PC-3 (cell line): ENCODE data around the gene ZFP64. TPM values are rescaled to one million over a fixed set of nuclear protein-coding genes. Genes with fewer than 3 reads are reported as not detected.

ENCODE experiments used
- ATAC-seq: fragments of 200-7000 bp; cut with Tn5 transposase; 2 replicates; pipeline ENCODE4 v1.9.1; 2020; ENCODE audit warnings: mild to moderate bottlenecking, moderate library complexity
- BruUV-seq: library from RNA; stranded (reverse); fragments of 400-500 nt; replicated peaks from 2 replicates; lab custom pipeline; 2021; lab: Mats Ljungman, UMichigan
- CTCF ChIA-PET: fragments of 300-600 bp; sonication (Branson Sonifier 250); formaldehyde crosslinking; loops from one replicate; lab custom pipeline; 2022; ENCODE audit warnings: antibody characterized with exemption; lab: Charles Lee
- POLR2A ChIA-PET: fragments of 300-600 bp; sonication (Branson Sonifier 250); formaldehyde crosslinking; loops from one replicate; lab custom pipeline; 2022; ENCODE audit warnings: antibody characterized with exemption; ENCODE audit not compliant: unreplicated experiment; lab: Charles Lee
- DNase-seq: peaks from one replicate; pipeline ENCODE4 v3.0.0-alpha.2; 2015
- H2AFZ ChIP-seq: fragments of 300-600 bp; sonication (generic); 2 replicates; pipeline ENCODE4 v1.6.0; 2016; ENCODE audit warnings: antibody characterized with exemption, low read length
- H3F3A ChIP-seq: fragments of 300-600 bp; sonication (generic); one replicate; pipeline ENCODE4 v1.6.0; 2017; ENCODE audit warnings: antibody characterized with exemption, low read length, control low read depth, mild to moderate bottlenecking; ENCODE audit not compliant: unreplicated experiment
- H3K27ac ChIP-seq: fragments of 300-600 bp; sonication (generic); 2 replicates; pipeline ENCODE4 v1.5.1; 2016; ENCODE audit warnings: mild to moderate bottlenecking, low read length
- H3K27me3 ChIP-seq: fragments of 300-600 bp; sonication (generic); 2 replicates; pipeline ENCODE4 v1.6.1; 2016; ENCODE audit warnings: low read length, mixed read lengths
- H3K36me3 ChIP-seq: fragments of 300-600 bp; sonication (generic); 2 replicates; pipeline ENCODE4 v1.6.1; 2016; ENCODE audit warnings: low read depth, mixed run types, low read length, mixed read lengths
- H3K4me1 ChIP-seq: fragments of 300-600 bp; sonication (generic); 2 replicates; pipeline ENCODE4 v1.5.1; 2016; ENCODE audit warnings: low read length; ENCODE audit not compliant: insufficient read depth
- H3K4me2 ChIP-seq: fragments of 300-600 bp; sonication (generic); 2 replicates; pipeline ENCODE4 v1.6.0; 2016; ENCODE audit warnings: low read length
- H3K4me3 ChIP-seq: fragments of 300-600 bp; sonication (generic); 2 replicates; pipeline ENCODE4 v1.5.1; 2016; ENCODE audit warnings: mild to moderate bottlenecking, low read length, mixed read lengths
- H3K79me2 ChIP-seq: fragments of 300-600 bp; sonication (generic); 2 replicates; pipeline ENCODE4 v1.6.1; 2017; ENCODE audit warnings: low read length, mixed read lengths
- H3K9ac ChIP-seq: fragments of 300-600 bp; sonication (generic); 2 replicates; pipeline ENCODE4 v1.6.0; 2016; ENCODE audit warnings: mild to moderate bottlenecking, low read length
- H3K9me2 ChIP-seq: fragments of 300-600 bp; sonication (generic); replicated peaks from 2 replicates; pipeline ENCODE4 v1.6.1; 2016; ENCODE audit warnings: mixed run types, low read length, mixed read lengths
- H3K9me3 ChIP-seq: fragments of 300-600 bp; sonication (generic); 2 replicates; pipeline ENCODE4 v1.6.1; 2016; ENCODE audit warnings: low read length, mixed read lengths
- H4K20me1 ChIP-seq: fragments of 300-600 bp; sonication (generic); 2 replicates; pipeline ENCODE4 v1.6.1; 2016; ENCODE audit warnings: low read length, mixed read lengths
- CTCF ChIP-seq: fragments of 300-600 bp; sonication (generic); conservative IDR thresholded peaks from 2 replicates; pipeline ENCODE4 v1.5.1; 2017; ENCODE audit warnings: antibody characterized with exemption, low read depth, mild to moderate bottlenecking, low read length
- EZH2 ChIP-seq: fragments of 300-600 bp; sonication (generic); IDR thresholded peaks from one replicate; pipeline ENCODE4 v1.6.1; 2017; ENCODE audit warnings: antibody characterized with exemption, mild to moderate bottlenecking, low read length; ENCODE audit not compliant: unreplicated experiment
- EZH2phosphoT487 ChIP-seq: fragments of 300-600 bp; sonication (generic); IDR thresholded peaks from 2 replicates; pipeline ENCODE4 v1.6.1; 2018; ENCODE audit warnings: mild to moderate bottlenecking, antibody characterized with exemption, low read length, borderline replicate concordance
- intact Hi-C: fragments of 100-400 bp; cut with micrococcal nuclease; formaldehyde crosslinking; loops from 2 replicates; pipeline ENCODE4 v1.9.0; 2023
- total RNA-seq: library from RNA; depleted of rRNA; stranded (reverse); fragments of >200 nt; gene quantifications from 2 replicates; pipeline ENCODE4 v1.2.3, GENCODE V29; 2014

Gene ZFP64
- total RNA-seq, 1 experiment from 2014 or later = 16.6 TPM

GRCh38 chr20:52219441-52219840, 27.9 kb upstream of the ZFP64 start:
- Histone ChIP-seq H3K9me2 (no peaks in the 10 kb centered on the region), H3K27me3 (peaks cover 16% of the 10 kb centered on the region), H3K9ac (no peak overlapping the region), H3K27ac (no peak overlapping the region), H4K20me1 (no peaks in the 10 kb centered on the region), H3K9me3 (0 out of 2 replicates have a peak, but pooled peaks cover 9% of the 10 kb centered on the region), H2AFZ (no peak overlapping the region), H3K4me2 (no peak overlapping the region), H3F3A (no peaks in the 10 kb centered on the region), H3K36me3 (no peaks in the 10 kb centered on the region), H3K4me1 (peaks cover 4% of the 10 kb centered on the region), H3K79me2 (no peaks in the 10 kb centered on the region), H3K4me3 (no peak overlapping the region)
- intact Hi-C loops = loop anchor here (1.0 kb wide), 1 partner anchor 91 kb away; no protein-coding TSS in a partner anchor
- POLR2A ChIA-PET = no interaction called here
- ATAC-seq (peak; percentile 97), DNase-seq (peak; percentile 91)
- no TSS peak for BruUV-seq
- peak; percentile 63 for TF ChIP-seq CTCF
- TF ChIP-seq EZH2phosphoT487 = no peak
- no peak for TF ChIP-seq EZH2
- CTCF ChIA-PET = no interaction called here

- CTCF ChIA-PET = no interaction called here
- DNase-seq (no peak), ATAC-seq (no peak)
- Histone ChIP-seq H3K9ac (no peak overlapping the region), H2AFZ (no peak overlapping the region), H3K4me2 (no peak overlapping the region), H3K27ac (no peak overlapping the region), H3K79me2 (no peaks in the 10 kb centered on the region), H3K27me3 (peaks cover 16% of the 10 kb centered on the region), H3K36me3 (no peaks in the 10 kb centered on the region), H4K20me1 (no peaks in the 10 kb centered on the region), H3K4me1 (peaks cover 4% of the 10 kb centered on the region), H3F3A (no peaks in the 10 kb centered on the region), H3K9me3 (0 out of 2 replicates have a peak, but pooled peaks cover 9% of the 10 kb centered on the region), H3K4me3 (no peak overlapping the region), H3K9me2 (no peaks in the 10 kb centered on the region)
- POLR2A ChIA-PET = no interaction called here
- TF ChIP-seq EZH2phosphoT487 (no peak), EZH2 (no peak), CTCF (no peak)
- BruUV-seq = no TSS peak
- intact Hi-C loops = no loop called here
These were observed 26.3 kb upstream of the ZFP64 start for GRCh38 chr20:52217689-52218395.

- Histone ChIP-seq H3K36me3 (no peaks in the 10 kb centered on the region), H3F3A (no peaks in the 10 kb centered on the region), H3K27me3 (peaks cover 38% of the 10 kb centered on the region), H3K27ac (no peak overlapping the region), H3K4me1 (no peaks in the 10 kb centered on the region), H3K79me2 (no peaks in the 10 kb centered on the region), H4K20me1 (no peaks in the 10 kb centered on the region), H2AFZ (no peak overlapping the region), H3K9ac (no peak overlapping the region), H3K4me2 (no peak overlapping the region), H3K9me2 (no peaks in the 10 kb centered on the region), H3K4me3 (no peak overlapping the region), H3K9me3 (no peaks in the 10 kb centered on the region)
- ChIA-PET POLR2A (no interaction called here), CTCF (no interaction called here)
- no TSS peak for BruUV-seq
- no peak for ATAC-seq
- intact Hi-C loops = no loop called here
- DNase-seq = no peak
- TF ChIP-seq EZH2phosphoT487 = no peak
- TF ChIP-seq EZH2 = no peak
- TF ChIP-seq CTCF = no peak
These were observed 22.4 kb upstream of the ZFP64 start for GRCh38 chr20:52213995-52214394.
